ENCODE measurements around the gene CALCB.

Gene CALCB

DNA sequence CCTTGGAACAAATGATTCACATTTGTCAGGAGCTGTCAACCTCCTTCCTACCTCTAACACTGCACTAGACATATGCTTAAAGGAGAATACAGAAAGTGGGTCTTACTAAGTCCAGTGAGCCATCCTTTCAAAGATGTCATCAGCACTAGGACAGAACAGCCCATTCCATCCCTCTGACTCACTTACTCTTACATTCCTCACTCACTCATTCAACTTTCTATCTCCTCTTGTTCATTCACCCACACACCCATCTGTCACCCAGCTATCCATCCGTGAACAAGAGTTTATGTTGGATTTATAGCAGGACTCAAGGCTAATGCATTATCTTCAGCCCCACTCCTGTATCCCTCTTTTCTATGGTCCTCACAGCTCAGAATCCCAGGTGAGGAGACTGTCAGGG, 50.5 kb downstream of the CALCB start:
- no peak for DNase-seq (ENCODE audit: low spot score)
- no peaks in the 10 kb centered on the region for H3K36me3 ChIP-seq (ENCODE audit: low read depth)
- TF ChIP-seq, protein P1, sequence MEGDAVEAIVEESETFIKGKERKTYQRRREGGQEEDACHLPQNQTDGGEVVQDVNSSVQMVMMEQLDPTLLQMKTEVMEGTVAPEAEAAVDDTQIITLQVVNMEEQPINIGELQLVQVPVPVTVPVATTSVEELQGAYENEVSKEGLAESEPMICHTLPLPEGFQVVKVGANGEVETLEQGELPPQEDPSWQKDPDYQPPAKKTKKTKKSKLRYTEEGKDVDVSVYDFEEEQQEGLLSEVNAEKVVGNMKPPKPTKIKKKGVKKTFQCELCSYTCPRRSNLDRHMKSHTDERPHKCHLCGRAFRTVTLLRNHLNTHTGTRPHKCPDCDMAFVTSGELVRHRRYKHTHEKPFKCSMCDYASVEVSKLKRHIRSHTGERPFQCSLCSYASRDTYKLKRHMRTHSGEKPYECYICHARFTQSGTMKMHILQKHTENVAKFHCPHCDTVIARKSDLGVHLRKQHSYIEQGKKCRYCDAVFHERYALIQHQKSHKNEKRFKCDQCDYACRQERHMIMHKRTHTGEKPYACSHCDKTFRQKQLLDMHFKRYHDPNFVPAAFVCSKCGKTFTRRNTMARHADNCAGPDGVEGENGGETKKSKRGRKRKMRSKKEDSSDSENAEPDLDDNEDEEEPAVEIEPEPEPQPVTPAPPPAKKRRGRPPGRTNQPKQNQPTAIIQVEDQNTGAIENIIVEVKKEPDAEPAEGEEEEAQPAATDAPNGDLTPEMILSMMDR (IDR thresholded peaks at IDR 0.05; ENCODE audit: poor library complexity, severe bottlenecking) = no peak
- peak overlapping the region; percentile 35 for H3K27ac ChIP-seq (ENCODE audit: poor library complexity, severe bottlenecking)
- peak; percentile 86 for ATAC-seq (ENCODE audit: low read depth)
- H3K27me3 ChIP-seq (ENCODE audit: insufficient read depth, poor library complexity, severe bottlenecking) = no peaks in the 10 kb centered on the region
- no peaks in the 10 kb centered on the region for H3K9me3 ChIP-seq (ENCODE audit: severe bottlenecking)
- H3K4me1 ChIP-seq (ENCODE audit: insufficient read depth, poor library complexity, severe bottlenecking) = peaks cover 21% of the 10 kb centered on the region
- H3K4me3 ChIP-seq (ENCODE audit: severe bottlenecking) = no peak overlapping the region

DNA sequence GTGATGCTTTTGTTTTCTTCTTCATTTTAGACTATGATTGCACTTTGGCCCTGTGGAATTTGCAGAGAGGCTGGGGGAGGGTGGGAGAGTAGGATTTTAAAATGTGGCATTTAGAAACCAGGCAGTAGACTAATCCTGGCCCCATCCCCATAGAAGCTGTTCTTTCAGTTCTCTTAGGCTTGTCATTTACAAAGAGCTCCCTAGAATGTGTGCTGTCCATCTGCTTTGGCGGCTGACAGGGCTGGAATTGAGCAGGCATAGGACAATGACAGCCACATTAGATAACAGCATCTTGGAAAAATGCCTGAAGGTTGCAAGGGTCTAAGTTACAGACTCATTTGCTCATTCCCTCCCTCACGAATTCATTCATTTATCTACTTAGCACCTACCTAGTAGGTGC, 51.1 kb downstream of the CALCB start:
- ATAC-seq (ENCODE audit: low read depth) = no peak
- Histone ChIP-seq H3K9me3 (ENCODE audit: severe bottlenecking) (no peaks in the 10 kb centered on the region), H3K4me1 (ENCODE audit: insufficient read depth, poor library complexity, severe bottlenecking) (peaks cover 21% of the 10 kb centered on the region), H3K4me3 (ENCODE audit: severe bottlenecking) (no peak overlapping the region), H3K27ac (ENCODE audit: poor library complexity, severe bottlenecking) (peak overlapping the region; percentile 35), H3K36me3 (ENCODE audit: low read depth) (no peaks in the 10 kb centered on the region), H3K27me3 (ENCODE audit: insufficient read depth, poor library complexity, severe bottlenecking) (no peaks in the 10 kb centered on the region)
- TF ChIP-seq, protein P1 (IDR thresholded peaks at IDR 0.05; ENCODE audit: poor library complexity, severe bottlenecking) = no peak
- no peak for DNase-seq (ENCODE audit: low spot score)

DNA sequence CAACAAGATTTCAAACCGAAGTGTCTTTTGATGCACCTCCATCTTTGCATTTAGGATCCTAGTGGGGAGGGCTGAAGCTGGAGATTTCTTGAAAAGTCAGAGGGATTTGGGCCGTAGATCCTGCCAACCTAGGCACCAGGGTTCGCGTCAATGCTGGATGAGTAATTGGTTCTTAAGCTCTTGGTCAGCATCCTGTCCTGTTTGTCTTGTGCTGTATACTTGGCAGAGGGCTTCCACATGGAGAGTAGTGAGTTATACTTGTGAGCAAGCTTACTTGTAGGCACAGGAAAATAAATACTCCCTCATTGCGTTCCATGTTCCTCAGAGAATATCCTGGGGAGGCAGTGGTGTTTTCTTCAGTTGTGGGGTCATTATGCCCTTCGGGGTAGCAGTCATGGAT, 53.9 kb downstream of the CALCB start:
- ATAC-seq (ENCODE audit: low read depth) (peak; percentile 65; the same call in 2 of the 3 replicates), DNase-seq (ENCODE audit: low spot score) (no peak)
- TF ChIP-seq, protein P1 (IDR thresholded peaks at IDR 0.05; ENCODE audit: poor library complexity, severe bottlenecking) = no peak
- no peaks in the 10 kb centered on the region for H3K36me3 ChIP-seq (ENCODE audit: low read depth)
- no peak overlapping the region for H3K4me3 ChIP-seq (ENCODE audit: severe bottlenecking)
- no peaks in the 10 kb centered on the region for H3K27me3 ChIP-seq (ENCODE audit: insufficient read depth, poor library complexity, severe bottlenecking)
- peaks cover 18% of the 10 kb centered on the region for H3K4me1 ChIP-seq (ENCODE audit: insufficient read depth, poor library complexity, severe bottlenecking)
- peak overlapping the region; percentile 45 for H3K27ac ChIP-seq (ENCODE audit: poor library complexity, severe bottlenecking)
- H3K9me3 ChIP-seq (ENCODE audit: severe bottlenecking) = no peaks in the 10 kb centered on the region
